Mammary epithelial cell (primary cell): ENCODE results near the gene MYH8.

Experiments
- CTCF ChIP-seq, 2 donors: IDR thresholded peaks in 1 of 2; conservative IDR thresholded peaks in 1 of 2; 2 replicates each; pipeline ENCODE4 v1.5.1; 2011 to 2012; ENCODE audit warnings: inconsistent platforms in 2 of 2, low read length in 2 of 2, mild to moderate bottlenecking in 2 of 2, control low read depth in 1 of 2, low read depth in 1 of 2; ENCODE audit not compliant: insufficient read depth in 1 of 2; ENCODE audit errors: extremely low read depth in 1 of 2
- EZH2 ChIP-seq: IDR thresholded peaks from 2 replicates; pipeline ENCODE4 v1.6.1; 2012; ENCODE audit warnings: low read length, inconsistent platforms, borderline replicate concordance

GRCh38 chr17:10415161-10415560 lies 6.6 kb downstream of the MYH8 start:
- TF ChIP-seq CTCF (conservative IDR thresholded peaks at IDR 0.05 in 1 of 2, IDR thresholded peaks at IDR 0.05 in 1 of 2; ENCODE audit: extremely low read depth in 1 of 2, insufficient read depth in 1 of 2, low read depth in 1 of 2, low read length in 2 of 2) (no peak), EZH2 (no peak)
